HuH-7 (cell line): ENCODE data around the gene SLC22A31.

ENCODE experiments used
- DNase-seq: peaks from one replicate; pipeline ENCODE4 v3.0.0; 2011; ENCODE audit warnings: low spot score

The SLC22A31 gene

GRCh38 chr16:89216315-89217137, 16.2 kb upstream of the SLC22A31 start:
- DNase-seq, result peak; percentile 94

GRCh38 chr16:89210904-89211515, 10.7 kb upstream of the SLC22A31 start:
- no peak for DNase-seq

- DNase-seq, result no peak
These were observed 10.0 kb upstream of the SLC22A31 start for GRCh38 chr16:89210165-89210903.

GRCh38 chr16:89209522-89210044, 9.2 kb upstream of the SLC22A31 start:
- DNase-seq, result no peak

DNA sequence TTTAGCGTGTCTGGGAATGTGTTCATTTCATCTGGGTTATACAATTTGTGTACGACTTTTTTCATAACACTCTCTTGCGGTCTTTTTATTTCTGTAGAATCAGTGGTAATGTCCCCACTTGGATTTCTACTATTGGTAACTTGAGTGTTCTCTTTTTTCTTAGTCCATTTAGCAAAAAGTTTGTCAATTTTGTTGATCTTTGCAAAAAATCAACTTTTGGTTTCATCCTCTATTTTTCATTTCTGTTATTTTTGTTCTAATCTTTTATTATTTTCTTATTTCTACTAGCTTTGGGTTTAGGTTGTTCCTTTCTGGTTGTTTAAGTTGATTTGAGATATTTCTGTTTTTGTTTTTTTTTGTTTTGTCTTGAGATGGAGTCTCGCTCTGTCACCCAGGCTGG, 7.7 kb upstream of the SLC22A31 start:
- no peak for DNase-seq

DNA sequence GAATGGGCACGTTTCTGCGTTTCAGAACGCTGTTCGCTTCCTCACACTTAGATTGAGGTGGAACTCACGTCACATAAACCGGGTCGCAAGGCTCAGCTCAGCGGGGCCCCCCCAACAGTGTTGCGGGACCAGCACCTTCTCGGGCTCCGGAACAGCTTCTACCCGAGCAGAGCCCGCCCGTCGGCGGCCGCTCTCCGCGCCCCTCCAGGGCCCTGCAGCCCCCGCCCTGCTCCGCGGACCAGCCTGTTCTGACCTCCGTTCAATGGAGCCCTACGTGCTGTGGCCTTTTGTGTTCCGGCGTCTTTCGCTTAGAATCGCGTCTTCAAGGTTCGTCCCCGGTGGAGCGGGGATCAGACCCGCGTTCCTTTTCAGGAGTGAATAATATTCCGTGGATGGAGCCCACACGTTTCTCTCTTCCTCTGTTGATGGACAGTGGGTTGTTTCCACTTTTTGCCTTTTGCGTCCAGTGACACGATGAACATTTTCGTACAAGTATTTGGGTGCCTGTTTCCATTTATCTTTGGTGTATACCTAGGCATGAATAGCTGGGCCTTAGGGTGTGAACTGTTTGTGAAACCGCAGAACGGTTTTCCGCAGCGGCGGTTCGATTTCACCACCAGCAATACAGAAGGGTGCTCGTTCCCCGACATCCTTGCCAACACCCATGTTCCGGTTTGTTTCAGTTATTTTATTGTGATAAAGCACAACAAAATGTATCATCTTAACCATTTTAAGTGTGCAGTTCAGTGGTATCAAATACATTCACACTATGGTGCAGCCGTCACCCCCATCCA, 2.3 kb upstream of the SLC22A31 start:
- no peak for DNase-seq

DNA sequence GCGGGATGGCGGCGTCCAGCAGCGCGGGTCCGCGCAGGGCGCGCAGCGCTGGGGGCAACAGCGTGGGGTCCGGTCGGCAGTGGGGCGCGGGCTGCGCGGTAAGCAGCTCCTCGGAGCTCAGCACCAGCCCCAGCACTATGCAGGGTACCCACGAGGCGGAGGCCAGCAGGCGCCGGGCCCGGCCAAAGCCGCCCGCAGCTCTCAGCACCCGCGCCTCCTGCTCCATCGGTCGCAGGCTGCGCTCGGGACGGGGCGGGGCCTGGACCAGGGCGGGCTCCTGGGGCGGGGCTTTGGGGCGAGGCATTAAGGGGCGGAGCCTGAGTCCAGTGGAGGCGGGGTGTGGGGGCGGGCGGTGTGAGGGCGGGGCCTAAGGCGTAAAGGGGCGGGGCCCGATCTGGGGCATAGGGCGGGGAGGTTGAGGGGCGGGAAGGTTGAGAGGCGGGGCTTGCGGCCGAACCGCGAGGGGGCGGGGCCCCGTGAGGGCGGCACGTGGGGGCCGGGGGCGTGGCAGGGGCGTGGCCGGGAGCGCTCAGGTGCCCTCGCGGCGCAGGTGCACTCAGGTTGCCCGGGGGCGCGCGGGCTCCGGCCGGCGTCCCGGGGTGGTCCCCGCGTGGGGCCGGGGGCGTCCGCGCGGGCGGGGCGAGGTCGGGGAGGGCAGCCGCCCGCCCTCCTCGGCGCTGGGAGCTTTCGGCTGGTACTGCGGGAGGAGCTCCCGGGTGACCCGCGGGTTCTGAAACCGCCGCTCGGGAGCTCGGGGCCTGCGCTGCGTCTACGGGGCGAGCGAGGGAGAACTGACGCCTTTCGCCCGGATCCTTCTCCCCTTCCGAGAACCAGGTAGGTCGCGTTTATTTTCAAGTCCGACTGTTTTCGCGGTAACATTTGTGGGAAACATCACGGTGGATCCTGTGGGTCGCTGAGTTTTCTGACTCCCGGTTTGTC, 1.4 kb upstream of the SLC22A31 start:
- peak; percentile 90 for DNase-seq

- DNase-seq, result peak; percentile 25
These were observed 594 bp upstream of the SLC22A31 start for GRCh38 chr16:89200850-89201411.

- peak; percentile 30 for DNase-seq
These were observed 855 bp downstream of the SLC22A31 start for GRCh38 chr16:89199241-89200123.

- DNase-seq, result no peak
These were observed 1.7 kb downstream of the SLC22A31 start for GRCh38 chr16:89198417-89199240.

GRCh38 chr16:89197633-89198416, 2.5 kb downstream of the SLC22A31 start:
- DNase-seq, result no peak

- DNase-seq, result no peak
These were observed 3.2 kb downstream of the SLC22A31 start for GRCh38 chr16:89197033-89197632.

- DNase-seq, result no peak
These were observed 4.7 kb downstream of the SLC22A31 start for GRCh38 chr16:89195521-89196171.

- DNase-seq, result no peak
These were observed 5.7 kb downstream of the SLC22A31 start for GRCh38 chr16:89194340-89195311.

GRCh38 chr16:89193576-89194293, 6.6 kb downstream of the SLC22A31 start:
- DNase-seq, result no peak
